NCI-H128 (cell line): ENCODE data around the gene SYT8.
"Not testable (repeated sequence)": the region's sequence is repeated elsewhere in the genome, so short reads cannot be mapped to it uniquely, and the experiment has no call there.

ENCODE experiments used
- DNase-seq: peaks from one replicate; lab custom pipeline; 2025; ENCODE audit not compliant: unreplicated experiment; lab: John Stamatoyannopoulos, UW

The SYT8 gene

GRCh38 chr11:1872267-1872985 lies 37.6 kb downstream of the SYT8 start:
- DNase-seq = no peak

GRCh38 chr11:1873048-1873812 lies 38.4 kb downstream of the SYT8 start:
- DNase-seq = no peak

GRCh38 chr11:1873813-1874150 lies 39.0 kb downstream of the SYT8 start:
- DNase-seq = not testable (repeated sequence)

GRCh38 chr11:1874441-1875092 lies 39.8 kb downstream of the SYT8 start:
- not testable (repeated sequence) for DNase-seq

- DNase-seq = no peak
Observed at GRCh38 chr11:1875093-1875850, 40.5 kb downstream of the SYT8 start.

GRCh38 chr11:1875851-1876301 lies 41.1 kb downstream of the SYT8 start:
- not testable (repeated sequence) for DNase-seq

GRCh38 chr11:1876361-1877063 lies 41.7 kb downstream of the SYT8 start:
- DNase-seq = no peak

GRCh38 chr11:1877211-1878136 lies 42.7 kb downstream of the SYT8 start:
- no peak for DNase-seq

- no peak for DNase-seq
Observed at GRCh38 chr11:1878137-1879031, 43.6 kb downstream of the SYT8 start.

- DNase-seq = no peak
Observed at GRCh38 chr11:1879342-1879940, 44.7 kb downstream of the SYT8 start.

- DNase-seq = no peak
Observed at GRCh38 chr11:1879941-1880720, 45.3 kb downstream of the SYT8 start.

- DNase-seq = no peak
Observed at GRCh38 chr11:1880746-1881441, 46.1 kb downstream of the SYT8 start.

GRCh38 chr11:1881442-1882264 lies 46.9 kb downstream of the SYT8 start:
- no peak for DNase-seq

GRCh38 chr11:1882265-1883238 lies 47.8 kb downstream of the SYT8 start:
- peak; percentile 24 for DNase-seq
